NB4 (cell line): ENCODE results near the gene PTCSC3.

Experiments
- DNase-seq: peaks from one replicate; pipeline ENCODE4 v3.0.0; 2010; ENCODE audit warnings: low read depth
- H3K4me3 ChIP-seq: one replicate; pipeline ENCODE4 v1.5.1; 2011; ENCODE audit warnings: mild to moderate bottlenecking, low read depth, low read length, moderate library complexity
- CTCF ChIP-seq: IDR thresholded peaks from one replicate; pipeline ENCODE4 v1.5.1; 2012; ENCODE audit warnings: low read depth, low read length
- MAX ChIP-seq: IDR thresholded peaks from 2 replicates; pipeline ENCODE4 v1.6.1; 2011; ENCODE audit warnings: low read depth, low read length
- MYC ChIP-seq: IDR thresholded peaks from 2 replicates; pipeline ENCODE4 v1.6.1; 2011; ENCODE audit warnings: low read depth, low read length
- POLR2A ChIP-seq: IDR thresholded peaks from 2 replicates; pipeline ENCODE4 v1.6.1; 2011; ENCODE audit warnings: mild to moderate bottlenecking; ENCODE audit not compliant: insufficient read length; ENCODE audit errors: extremely low read depth

Gene PTCSC3

GRCh38 chr14:36094963-36095362, 81.6 kb downstream of the PTCSC3 start:
- TF ChIP-seq CTCF, result no peak
- TF ChIP-seq MAX, result no peak
- TF ChIP-seq POLR2A, result no peak
- no peak for TF ChIP-seq MYC
- DNase-seq, result no peak
- no peak overlapping the region for H3K4me3 ChIP-seq

- TF ChIP-seq POLR2A, result no peak
- TF ChIP-seq MAX, result no peak
- no peak for TF ChIP-seq MYC
- no peak for TF ChIP-seq CTCF
- no peak overlapping the region for H3K4me3 ChIP-seq
- peak; percentile 4 for DNase-seq
Measured at GRCh38 chr14:36091096-36091495, 85.4 kb downstream of the PTCSC3 start.

GRCh38 chr14:36087411-36087810, 89.1 kb downstream of the PTCSC3 start:
- DNase-seq, result no peak
- TF ChIP-seq POLR2A, result no peak
- TF ChIP-seq CTCF, result no peak
- no peak for TF ChIP-seq MAX
- no peak for TF ChIP-seq MYC
- no peak overlapping the region for H3K4me3 ChIP-seq

GRCh38 chr14:36086629-36087395, 89.7 kb downstream of the PTCSC3 start:
- DNase-seq, result no peak
- H3K4me3 ChIP-seq, result no peak overlapping the region
- no peak for TF ChIP-seq MAX
- no peak for TF ChIP-seq MYC
- no peak for TF ChIP-seq POLR2A
- TF ChIP-seq CTCF, result no peak

GRCh38 chr14:36085861-36086260, 90.7 kb downstream of the PTCSC3 start:
- TF ChIP-seq CTCF, result no peak
- TF ChIP-seq MYC, result no peak
- TF ChIP-seq MAX, result no peak
- TF ChIP-seq POLR2A, result no peak
- no peak overlapping the region for H3K4me3 ChIP-seq
- DNase-seq, result no peak
